Gastrocnemius medialis (tissue), 4 donors: ENCODE data around the gene CDK16.

Source experiments
- CTCF ChIP-seq, 5 experiments: fragments of 450-650 bp in 3 of 5; fragments of 200-600 bp in 2 of 5; sonication (generic) in 2 of 5; IDR thresholded peaks in 4 of 5; conservative IDR thresholded peaks in 1 of 5; 1 replicate in 4 of 5; 2 replicates in 1 of 5; pipeline ENCODE4 v1.5.1; 2016 to 2019; ENCODE audit warnings: antibody characterized with exemption in 5 of 5, mild to moderate bottlenecking in 3 of 5, moderate library complexity in 3 of 5
- POLR2A ChIP-seq, 2 donors: fragments of 450-650 bp; IDR thresholded peaks; one replicate each; pipeline ENCODE4 v1.6.1; 2017; ENCODE audit warnings: antibody characterized with exemption in 2 of 2, mild to moderate bottlenecking in 2 of 2, moderate library complexity in 2 of 2

GRCh38 chrX:47202877-47203276, 15.6 kb upstream of the CDK16 start:
- TF ChIP-seq CTCF (IDR thresholded peaks at IDR 0.05 in 4 of 5, conservative IDR thresholded peaks at IDR 0.05 in 1 of 5) (no peak), POLR2A (IDR thresholded peaks at IDR 0.05) (no peak)
